Stimulated activated CD8-positive, alpha-beta memory T cell treated with anti-CD3 and anti-CD28 coated beads, Interleukin-2, amount 100 ng/mL, for 48 hours (primary cell): Measurements from ENCODE around the gene CBX3.
"Not testable (repeated sequence)": the region's sequence is repeated elsewhere in the genome, so short reads cannot be mapped to it uniquely, and the experiment has no call there.

Experiments used
- DNase-seq, 2 donors: peaks; one replicate each; pipeline ENCODE4 v3.0.0-alpha.2; 2020; ENCODE audit warnings: low read depth in 2 of 2

Gene CBX3

GRCh38 chr7:26201247-26202018, at the start of gene CBX3:
Gene CBX3 (plus strand): TSS chr7:26201745. CDS start chr7:26202999, 1,254 bp downstream.
- DNase-seq: peak; percentile 92

DNA sequence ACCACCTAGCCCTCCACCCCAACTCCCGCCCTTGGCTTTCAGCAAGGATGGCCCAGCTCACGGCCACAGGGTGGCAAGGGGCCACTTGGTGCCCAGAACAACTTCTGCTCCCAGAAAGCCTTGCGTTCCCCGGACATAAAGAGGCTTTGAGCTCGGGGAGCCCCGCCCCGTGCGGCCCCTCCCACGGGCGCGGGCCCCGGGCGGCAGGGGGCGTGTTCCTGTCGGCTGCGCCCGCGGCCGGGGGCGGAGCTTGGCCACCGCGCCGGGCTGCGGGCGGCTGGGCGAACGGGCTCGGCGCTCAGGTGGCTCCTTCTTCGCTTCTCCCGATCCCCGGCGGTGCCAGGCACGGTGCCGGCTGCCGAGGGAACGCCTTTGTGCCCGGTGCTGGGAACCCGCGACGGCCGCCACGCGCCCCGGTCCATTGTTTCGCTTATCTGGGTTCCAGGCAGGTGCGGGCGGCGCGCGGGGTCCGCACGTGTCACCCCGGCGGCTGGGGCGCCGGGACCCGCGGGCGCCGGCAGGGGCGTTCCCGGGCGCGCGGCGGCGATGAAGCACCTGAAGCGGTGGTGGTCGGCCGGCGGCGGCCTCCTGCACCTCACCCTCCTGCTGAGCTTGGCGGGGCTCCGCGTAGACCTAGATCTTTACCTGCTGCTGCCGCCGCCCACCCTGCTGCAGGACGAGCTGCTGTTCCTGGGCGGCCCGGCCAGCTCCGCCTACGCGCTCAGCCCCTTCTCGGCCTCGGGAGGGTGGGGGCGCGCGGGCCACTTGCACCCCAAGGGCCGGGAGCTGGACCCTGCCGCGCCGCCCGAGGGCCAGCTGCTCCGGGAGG, 49.4 kb upstream of the CBX3 start, which contains the start of gene NFE2L3:
Gene NFE2L3 (plus strand): TSS at position 246 of the 829 bp plus-strand sequence. CDS start 301 bp downstream, at position 547.
- peak; percentile 76 to 79 for DNase-seq

GRCh38 chr7:26152782-26153240, 48.7 kb upstream of the CBX3 start:
- DNase-seq: not testable (repeated sequence)

- no peak for DNase-seq
Measured at GRCh38 chr7:26153241-26153822, 48.2 kb upstream of the CBX3 start.

GRCh38 chr7:26153823-26154783, 47.4 kb upstream of the CBX3 start:
- DNase-seq: no peak

DNA sequence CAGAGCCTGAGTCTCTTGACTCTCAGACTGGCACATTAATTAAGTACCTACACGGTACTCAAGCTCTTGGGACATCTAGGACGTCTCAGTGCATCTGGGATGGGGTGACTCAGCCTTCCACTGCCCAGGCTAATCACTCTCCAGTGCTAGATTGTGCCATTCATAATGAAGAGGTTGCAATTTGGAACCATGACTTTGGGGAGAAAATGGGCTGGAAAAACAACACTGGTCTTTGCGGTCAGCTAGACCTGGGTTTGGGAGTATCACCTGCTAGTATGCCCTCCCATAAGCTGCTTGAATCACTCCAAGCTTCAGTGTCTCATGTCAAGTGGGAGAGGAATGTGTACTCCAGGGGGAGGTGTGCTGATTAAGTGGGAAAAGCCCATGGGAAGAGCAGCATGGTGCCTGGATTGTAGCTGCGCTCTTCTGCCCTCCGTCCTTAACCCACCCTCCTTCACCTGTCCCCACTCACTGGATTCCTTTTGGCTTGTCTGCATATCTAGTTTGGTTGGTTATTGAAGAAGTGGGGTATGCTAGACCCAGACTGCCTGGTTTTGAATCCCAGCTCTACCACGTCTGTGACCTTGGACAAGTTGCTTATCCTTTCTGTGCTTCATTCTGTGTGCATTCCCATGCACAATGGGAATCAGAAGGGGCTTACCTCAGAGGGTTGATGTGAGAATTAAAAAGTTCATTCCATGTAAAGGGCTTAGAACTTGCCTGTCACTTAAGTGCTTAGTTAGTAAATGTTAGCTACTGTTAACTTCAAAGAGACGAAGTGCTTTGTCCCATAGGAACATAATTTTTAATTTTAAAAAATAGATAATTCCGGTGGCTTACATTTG, 45.8 kb upstream of the CBX3 start:
- DNase-seq: no peak

DNA sequence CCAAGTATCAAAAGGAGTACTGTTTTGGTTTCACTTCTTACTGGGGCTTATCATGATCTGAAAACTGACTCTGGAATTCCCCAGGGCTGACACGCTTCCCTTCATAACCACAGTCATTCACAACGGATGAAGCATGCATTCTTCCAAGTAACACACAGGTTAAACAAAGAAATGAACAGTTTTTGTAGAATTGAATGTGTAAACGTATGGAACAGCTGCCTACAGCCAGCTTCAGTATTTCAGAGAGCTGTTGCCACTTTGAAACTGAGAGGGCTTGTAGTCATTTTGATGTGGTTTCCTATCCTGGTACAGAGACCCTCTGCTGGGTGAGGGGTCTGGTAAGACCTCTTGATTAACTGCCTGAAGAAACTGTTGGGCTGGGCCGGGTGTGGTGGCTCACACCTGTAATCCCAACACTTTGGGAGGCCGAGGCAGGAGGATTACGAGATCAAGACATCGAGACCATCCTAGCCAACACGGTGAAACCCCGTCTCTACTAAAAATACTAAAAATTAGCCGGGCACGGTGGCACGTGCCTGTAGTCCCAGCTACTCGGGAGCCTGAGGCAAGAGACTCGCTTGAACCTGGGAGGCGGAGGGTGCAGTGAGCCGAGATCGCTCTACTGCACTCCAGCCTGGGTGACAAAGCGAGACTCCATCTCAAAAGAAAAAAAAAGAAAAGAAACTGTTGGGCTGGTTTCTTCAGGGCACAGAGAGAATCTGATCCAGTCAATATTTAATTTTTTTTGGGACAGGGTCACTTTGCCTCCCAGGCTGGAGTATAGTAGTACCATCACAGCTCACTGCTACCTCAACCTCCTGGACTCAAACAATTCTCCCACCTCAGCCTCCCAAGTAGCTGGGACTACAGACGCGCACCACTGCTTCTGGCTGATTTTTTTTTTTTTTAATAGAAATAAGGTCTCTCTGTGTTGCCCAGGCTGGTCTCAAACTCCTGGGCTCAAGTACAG, 44.8 kb upstream of the CBX3 start:
- DNase-seq: no peak

- no peak for DNase-seq
Measured at GRCh38 chr7:26157520-26158105, 43.9 kb upstream of the CBX3 start.

DNA sequence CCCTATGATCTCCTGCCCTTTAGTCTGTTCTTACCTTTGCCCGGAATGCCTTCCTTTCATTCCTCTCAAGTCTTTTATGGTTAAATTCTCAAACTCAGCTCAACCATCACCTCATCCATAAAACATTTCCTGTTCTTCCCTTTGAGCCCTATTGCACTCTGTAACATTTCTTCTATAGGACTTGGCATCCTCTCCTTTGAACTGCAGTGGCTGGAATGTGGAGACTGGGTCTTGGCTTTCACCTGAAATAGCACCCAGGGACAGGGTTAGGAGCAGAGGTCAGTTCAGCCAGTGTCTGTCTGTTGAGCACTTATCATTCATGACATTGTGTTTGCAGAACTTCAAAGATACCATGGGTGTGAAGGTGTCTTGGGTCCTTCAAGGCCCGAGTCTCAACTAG, 42.3 kb upstream of the CBX3 start:
- DNase-seq: no peak

GRCh38 chr7:26160896-26161295, 40.6 kb upstream of the CBX3 start:
- DNase-seq: no peak

- no peak for DNase-seq
Measured at GRCh38 chr7:26162431-26162830, 39.1 kb upstream of the CBX3 start.

DNA sequence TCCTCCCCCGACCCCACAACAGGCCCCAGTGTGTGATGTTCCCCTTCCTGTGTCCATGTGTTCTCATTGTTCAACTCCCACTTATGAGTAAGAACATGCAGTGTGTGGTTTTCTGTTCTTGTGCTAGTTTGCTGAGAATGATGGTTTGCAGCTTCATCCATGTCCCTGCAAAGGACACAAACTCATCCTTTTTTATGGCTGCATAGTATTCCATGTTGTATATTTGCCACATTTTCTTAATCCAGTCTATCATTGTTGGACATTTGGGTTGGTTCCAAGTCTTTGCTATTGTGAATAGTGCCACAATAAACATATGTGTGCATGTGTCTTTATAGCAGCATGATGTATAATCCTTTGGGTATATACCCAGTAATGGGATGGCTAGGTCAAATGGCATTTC, 37.7 kb upstream of the CBX3 start:
- DNase-seq: not testable (repeated sequence)

GRCh38 chr7:26165950-26166683, 35.4 kb upstream of the CBX3 start:
- no peak for DNase-seq

- no peak for DNase-seq
Measured at GRCh38 chr7:26166684-26167266, 34.8 kb upstream of the CBX3 start.

DNA sequence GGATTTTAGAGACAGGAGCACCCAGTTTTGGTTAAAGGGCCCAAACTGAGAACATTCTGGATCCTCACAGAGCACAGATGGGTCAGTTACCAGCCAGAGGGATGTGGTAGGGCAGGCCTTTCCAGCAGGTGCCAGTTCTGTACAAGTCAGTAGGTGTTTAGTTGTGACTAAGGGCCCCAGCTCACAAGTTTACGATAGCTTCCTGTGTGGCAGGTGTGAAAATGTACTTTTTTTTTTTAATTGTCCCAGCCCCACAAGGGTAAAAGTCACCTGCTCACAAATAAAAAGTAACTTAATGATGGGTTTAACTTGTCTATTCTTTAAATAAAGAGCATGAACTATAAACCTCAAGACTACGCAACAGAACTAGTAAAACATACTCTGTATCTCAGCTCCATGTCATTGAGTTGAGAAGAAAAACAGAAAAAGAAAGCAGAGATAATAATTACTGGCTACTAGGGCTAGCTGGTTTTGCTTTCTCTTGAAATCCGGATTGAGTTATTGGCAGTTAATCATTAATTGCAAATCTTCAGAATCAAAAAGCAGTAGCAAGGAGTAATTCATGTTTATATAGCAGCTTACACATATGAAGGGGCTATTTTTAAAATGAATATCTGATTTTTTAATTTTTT, 34.1 kb upstream of the CBX3 start:
- DNase-seq: no peak

DNA sequence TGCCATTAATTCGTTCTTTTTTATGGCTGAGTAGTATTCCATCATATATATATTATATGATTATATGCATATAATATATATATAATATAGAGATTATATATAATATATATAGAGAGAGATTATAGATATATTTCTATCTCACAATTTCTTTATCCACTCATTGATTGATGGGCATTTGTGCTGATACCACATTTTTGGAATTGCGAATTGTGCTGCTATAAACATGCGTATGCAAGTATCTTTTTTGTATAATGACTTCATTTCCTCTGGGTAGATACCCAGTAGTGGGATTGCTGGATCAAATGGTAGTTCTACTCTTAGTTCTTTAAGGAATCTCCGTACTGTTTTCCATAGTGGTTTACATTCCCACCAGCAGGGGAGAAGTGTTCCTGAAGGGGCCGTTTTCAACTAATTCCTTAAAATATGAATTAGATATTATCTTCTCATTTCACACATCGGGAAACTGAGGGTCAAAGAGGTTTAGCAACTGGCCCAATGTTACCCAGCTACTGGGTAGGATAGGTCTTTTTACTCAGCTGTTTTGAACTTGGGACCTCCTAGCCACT, 33.0 kb upstream of the CBX3 start:
- DNase-seq: no peak

GRCh38 chr7:26169271-26169670, 32.3 kb upstream of the CBX3 start:
- no peak for DNase-seq
